ENCODE results near the gene STOML3.
"Not testable (repeated sequence)": the region's sequence is repeated elsewhere in the genome, so short reads cannot be mapped to it uniquely, and the experiment has no call there.

STOML3 gene, protein sequence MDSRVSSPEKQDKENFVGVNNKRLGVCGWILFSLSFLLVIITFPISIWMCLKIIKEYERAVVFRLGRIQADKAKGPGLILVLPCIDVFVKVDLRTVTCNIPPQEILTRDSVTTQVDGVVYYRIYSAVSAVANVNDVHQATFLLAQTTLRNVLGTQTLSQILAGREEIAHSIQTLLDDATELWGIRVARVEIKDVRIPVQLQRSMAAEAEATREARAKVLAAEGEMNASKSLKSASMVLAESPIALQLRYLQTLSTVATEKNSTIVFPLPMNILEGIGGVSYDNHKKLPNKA

DNA sequence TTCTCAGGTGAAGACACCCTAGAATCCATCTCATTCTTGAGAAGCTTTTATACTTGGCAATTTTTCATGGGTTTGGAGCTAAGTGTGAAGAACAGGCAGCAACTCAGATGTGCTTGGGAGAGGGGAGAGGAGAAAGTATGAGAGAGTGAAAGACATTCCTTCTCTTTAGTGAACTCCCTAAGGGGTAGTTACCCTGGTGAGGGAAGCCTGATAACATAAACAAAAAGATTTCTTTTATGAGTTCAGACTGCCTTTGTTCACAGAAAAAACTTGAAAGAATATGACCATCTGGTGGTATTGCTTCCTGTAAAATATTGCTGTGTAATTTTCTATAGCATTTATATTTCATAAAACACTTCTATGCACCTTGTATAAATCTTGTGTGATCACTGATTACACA lies at the start of gene STOML3:
Gene STOML3, minus strand, starts transcription at position 139 of the 400 bp plus-strand sequence. Its CDS starts 110 bp downstream, at position 29.
- DNase-seq: no peak

GRCh38 chr13:39040206-39040605 lies 49.6 kb upstream of the STOML3 start:
- no peak for DNase-seq

GRCh38 chr13:39039041-39039440 lies 48.4 kb upstream of the STOML3 start:
- DNase-seq: no peak

- DNase-seq: no peak
These were observed 48.0 kb upstream of the STOML3 start for GRCh38 chr13:39038569-39039030.

- DNase-seq: peak; percentile 87
These were observed 47.4 kb upstream of the STOML3 start, which contains the start of the genes NHLRC3 and PROSER1 for GRCh38 chr13:39037880-39038568. Gene NHLRC3, plus strand, starts transcription at chr13:39038456. Its CDS starts 184 bp downstream, at chr13:39038640. Gene PROSER1, minus strand, starts transcription at chr13:39038089. Its CDS starts 847 bp downstream, at chr13:39037242.

- DNase-seq: peak; percentile 36
These were observed 46.8 kb upstream of the STOML3 start for GRCh38 chr13:39037410-39037879.

DNA sequence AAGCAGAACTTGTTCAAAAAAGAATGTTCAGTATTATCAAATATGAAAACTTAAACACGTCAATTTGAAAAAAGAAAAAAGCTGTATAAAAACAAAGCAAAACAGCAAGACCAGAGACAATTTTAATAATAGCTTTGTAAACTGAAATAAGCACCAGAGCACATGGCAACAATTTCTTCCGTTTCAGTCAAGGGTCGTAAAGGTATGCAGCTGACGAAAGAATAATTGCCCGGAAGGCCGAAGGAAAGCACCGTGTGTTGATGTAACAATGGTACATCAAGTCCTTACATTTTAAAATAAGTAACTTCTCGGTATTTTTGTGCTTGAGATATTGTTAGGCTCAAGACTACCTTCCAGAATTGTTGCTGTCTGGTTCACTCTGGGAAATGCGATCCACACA lies 45.6 kb upstream of the STOML3 start:
- peak; percentile 32 for DNase-seq

- DNase-seq: no peak
These were observed 45.2 kb upstream of the STOML3 start for GRCh38 chr13:39035799-39036198.

- DNase-seq: no peak
These were observed 44.6 kb upstream of the STOML3 start for GRCh38 chr13:39035204-39035603.

- no peak for DNase-seq
These were observed 43.5 kb upstream of the STOML3 start for GRCh38 chr13:39034085-39034484.

- no peak for DNase-seq
These were observed 41.5 kb upstream of the STOML3 start for GRCh38 chr13:39032150-39032549.

DNA sequence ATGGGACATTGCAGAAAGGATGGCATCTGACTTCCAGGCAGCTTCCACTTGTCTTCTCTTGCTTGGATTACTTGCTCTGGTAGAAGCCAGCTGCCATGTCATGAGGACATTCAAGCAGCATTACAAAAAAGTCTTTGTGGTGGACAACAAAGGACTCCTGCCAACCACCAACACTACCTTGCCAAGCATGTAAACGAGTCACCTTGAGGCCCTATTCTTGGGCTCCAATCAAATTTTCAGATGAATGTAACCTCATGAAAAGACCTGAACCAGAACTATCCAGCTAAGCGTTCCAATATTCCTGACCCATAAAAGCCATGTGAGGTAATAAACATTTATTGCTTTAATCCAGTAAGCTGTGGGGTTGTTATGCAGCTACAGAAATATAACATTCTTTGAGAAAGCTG lies 34.8 kb upstream of the STOML3 start:
- DNase-seq: no peak

DNA sequence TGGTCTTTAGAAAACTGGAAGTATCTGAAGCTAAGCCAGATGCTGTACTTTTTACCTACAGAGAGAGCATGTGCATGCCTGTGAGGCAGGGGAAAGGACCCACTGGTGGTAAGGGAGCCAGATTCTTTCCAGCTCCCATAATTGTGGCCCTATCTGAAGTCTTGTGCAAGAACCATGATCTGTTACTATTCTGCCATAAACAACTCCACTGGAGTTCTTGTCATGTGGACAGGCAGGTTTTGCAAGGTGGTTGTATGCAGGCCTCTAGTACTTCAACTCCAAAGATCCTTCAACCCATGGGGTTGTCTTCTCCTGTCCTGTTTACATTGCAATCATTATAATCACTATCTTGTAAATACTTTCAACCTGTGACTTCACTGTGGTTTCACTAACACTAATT lies 33.1 kb upstream of the STOML3 start:
- no peak for DNase-seq

DNA sequence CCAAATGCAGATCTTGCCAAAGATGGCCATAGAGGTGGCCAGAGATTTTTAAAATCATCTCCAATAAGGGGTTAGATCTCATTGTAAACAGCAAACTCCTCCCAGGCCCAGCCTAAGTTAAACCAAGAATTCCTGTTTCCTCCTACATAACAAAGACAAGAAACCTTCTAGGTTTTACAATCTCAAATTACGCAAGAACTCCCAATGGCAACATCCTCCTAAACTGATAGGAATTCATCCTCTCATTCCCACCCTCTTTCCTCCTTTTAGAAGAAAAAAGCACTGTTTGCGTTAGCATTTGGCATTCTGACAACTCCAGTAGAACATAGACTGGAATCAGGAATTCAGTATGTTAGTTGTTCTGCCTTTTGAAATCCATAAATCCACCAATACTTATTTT lies 32.7 kb upstream of the STOML3 start:
- DNase-seq: no peak

- no peak for DNase-seq
These were observed 30.3 kb upstream of the STOML3 start for GRCh38 chr13:39020853-39021462.

DNA sequence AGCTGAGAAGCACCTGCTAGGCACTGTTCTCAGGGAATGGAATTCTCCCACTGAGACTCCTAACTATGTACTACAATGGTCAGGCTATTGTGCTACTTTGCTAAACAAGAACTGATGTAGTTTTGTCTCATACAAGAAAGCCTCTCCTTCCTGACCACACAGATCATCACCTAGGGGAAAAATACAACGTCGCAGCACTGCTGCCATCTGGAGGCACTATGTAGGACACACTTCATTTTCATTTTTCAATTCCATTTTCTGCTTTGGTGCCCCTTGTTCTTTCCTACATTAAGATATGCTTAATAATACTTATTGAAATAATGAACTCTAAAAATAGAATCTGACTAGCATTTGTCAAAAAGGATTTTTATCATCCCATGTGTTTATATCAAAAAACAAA lies 26.2 kb upstream of the STOML3 start:
- peak; percentile 33 for DNase-seq

GRCh38 chr13:39016087-39016486 lies 25.5 kb upstream of the STOML3 start:
- no peak for DNase-seq

DNA sequence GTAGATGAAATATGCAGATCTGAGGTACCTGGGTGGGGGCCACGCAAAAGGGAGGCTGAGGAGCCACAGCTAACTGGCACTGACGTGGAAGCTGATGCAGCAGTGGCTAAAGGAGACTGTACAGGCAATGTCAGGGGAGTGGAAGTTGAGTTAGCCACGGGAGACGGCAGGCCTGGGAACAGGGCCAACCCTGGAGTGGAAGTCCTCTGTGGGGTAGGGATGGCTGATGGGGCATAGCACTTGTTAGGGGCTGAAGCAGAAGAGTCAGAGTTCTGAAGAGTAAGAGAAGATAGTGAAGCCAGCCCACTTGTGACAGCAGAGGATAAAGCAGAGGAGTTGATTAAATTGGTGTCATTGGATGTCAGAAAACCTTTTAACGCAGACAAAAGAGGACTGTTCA lies 22.8 kb upstream of the STOML3 start:
- no peak for DNase-seq

- DNase-seq: no peak
These were observed 22.0 kb upstream of the STOML3 start for GRCh38 chr13:39012608-39013007.

DNA sequence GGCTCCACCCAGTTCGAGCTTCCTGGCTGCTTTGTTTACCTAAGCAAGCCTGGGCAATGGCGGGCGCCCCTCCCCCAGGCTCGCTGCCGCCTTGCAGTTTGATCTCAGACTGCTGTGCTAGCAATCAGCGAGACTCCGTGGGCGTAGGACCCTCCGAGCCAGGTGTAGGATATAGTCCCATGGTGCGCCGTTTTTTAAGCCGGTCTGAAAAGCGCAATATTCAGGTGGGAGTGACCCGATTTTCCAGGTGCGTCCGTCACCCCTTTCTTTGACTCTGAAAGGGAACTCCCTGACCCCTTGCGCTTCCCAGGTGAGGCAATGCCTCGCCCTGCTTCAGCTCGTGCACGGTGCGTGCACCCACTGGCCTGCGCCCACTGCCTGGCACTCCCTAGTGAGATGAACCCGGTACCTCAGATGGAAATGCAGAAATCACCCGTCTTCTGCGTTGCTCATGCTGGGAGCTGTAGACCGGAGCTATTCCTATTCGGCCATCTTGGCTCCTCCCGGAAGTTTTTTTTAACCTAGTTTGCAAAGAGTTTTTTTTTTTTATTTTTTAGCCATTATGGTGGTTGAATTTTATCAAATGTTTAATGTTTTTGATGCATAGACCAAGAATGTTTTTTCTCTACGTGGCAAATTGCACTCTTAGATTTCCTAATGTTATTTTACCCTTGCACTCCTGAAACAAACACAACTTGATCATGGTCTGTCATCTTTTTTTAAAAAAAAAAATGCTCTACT lies 15.9 kb upstream of the STOML3 start:
- not testable (repeated sequence) for DNase-seq

DNA sequence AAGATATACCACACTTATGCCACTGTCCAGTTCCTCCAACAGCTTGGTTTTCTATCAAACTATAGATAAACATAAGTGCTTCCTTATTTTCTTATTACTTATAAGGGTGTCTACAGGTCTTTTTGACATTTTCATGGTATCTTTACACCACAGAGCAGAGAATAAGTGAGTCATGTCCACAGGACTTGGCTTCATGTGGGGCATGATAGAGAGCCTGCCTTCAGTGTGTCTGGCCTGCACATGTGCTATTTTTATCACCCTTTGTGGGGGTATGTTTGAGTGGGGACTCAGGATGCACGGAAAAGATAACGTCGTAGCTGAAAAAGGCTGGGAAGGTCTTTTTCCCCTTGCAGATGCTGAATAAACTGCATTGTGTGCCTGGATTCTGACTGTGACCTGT lies 8.1 kb upstream of the STOML3 start:
- no peak for DNase-seq

- no peak for DNase-seq
These were observed 2.8 kb upstream of the STOML3 start for GRCh38 chr13:38993381-38993780.

- no peak for DNase-seq
These were observed 9.5 kb downstream of the STOML3 start for GRCh38 chr13:38981096-38981495.
